ENCODE data around the gene SCP2. TPM values are rescaled to one million over a fixed set of nuclear protein-coding genes. Genes with fewer than 3 reads are reported as not detected.

The SCP2 gene
- total RNA-seq, 1 experiment from 2014 or later, result 97.5 TPM

GRCh38 chr1:52916241-52916975 lies 10.7 kb upstream of the SCP2 start:
- no peaks in the 10 kb centered on the region for H3K9me3 ChIP-seq (ENCODE audit: low read length)
- no peak overlapping the region for H3K4me3 ChIP-seq (ENCODE audit: low read length)
- ChIA-PET POLR2A (ENCODE audit: unreplicated experiment) (no interaction called here), CTCF (no interaction called here)
- no peaks in the 10 kb centered on the region for H4K20me1 ChIP-seq (ENCODE audit: low read length)
- no peak for TF ChIP-seq EZH2phosphoT487 (IDR thresholded peaks at IDR 0.05; ENCODE audit: borderline replicate concordance, low read length)
- no peak for TF ChIP-seq CTCF (conservative IDR thresholded peaks at IDR 0.05; ENCODE audit: low read depth, low read length)
- TF ChIP-seq EZH2 (IDR thresholded peaks at IDR 0.05; ENCODE audit: low read length, unreplicated experiment), result no peak
- H3K4me1 ChIP-seq (ENCODE audit: insufficient read depth, low read length), result peaks cover 23% of the 10 kb centered on the region
- H3K27me3 ChIP-seq (ENCODE audit: low read length), result no peaks in the 10 kb centered on the region
- H3K4me2 ChIP-seq (ENCODE audit: low read length), result no peak overlapping the region
- DNase-seq (no peak), ATAC-seq (no peak)
- H3K79me2 ChIP-seq (ENCODE audit: low read length), result peaks cover 52% of the 10 kb centered on the region
- H3K9me2 ChIP-seq (replicated peaks; ENCODE audit: low read length), result no peaks in the 10 kb centered on the region
- no TSS peak for BruUV-seq (replicated peaks)
- H3K27ac ChIP-seq (ENCODE audit: low read length), result no peak overlapping the region
- intact Hi-C loops (cut with micrococcal nuclease), result no loop called here
- H2AFZ ChIP-seq (ENCODE audit: low read length), result no peak overlapping the region
- no peak overlapping the region for H3K9ac ChIP-seq (ENCODE audit: low read length)
- H3K36me3 ChIP-seq (ENCODE audit: low read depth, low read length), result no peaks in the 10 kb centered on the region
- H3F3A ChIP-seq (ENCODE audit: low read length, unreplicated experiment), result peaks cover 5% of the 10 kb centered on the region

DNA sequence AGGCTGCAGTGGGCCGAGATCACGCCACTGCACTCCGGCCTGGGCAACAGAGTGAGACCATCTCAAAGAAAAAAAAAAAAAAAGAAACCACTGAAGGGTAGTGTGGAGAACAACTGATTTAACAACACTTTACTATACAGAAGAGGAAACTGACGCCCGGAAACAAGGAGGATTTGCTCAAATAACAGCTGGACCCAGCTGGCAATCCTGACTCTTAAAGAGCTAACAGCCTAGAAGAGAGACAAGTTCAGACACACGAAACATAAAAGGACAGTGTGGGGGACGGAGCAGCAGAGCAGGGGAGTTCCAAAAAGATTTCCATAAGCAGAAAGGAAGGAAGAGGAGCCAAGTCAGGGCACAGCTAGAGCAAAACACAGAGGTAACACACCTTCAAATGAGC lies 9.9 kb upstream of the SCP2 start:
- H3K4me2 ChIP-seq (ENCODE audit: low read length), result no peak overlapping the region
- no peaks in the 10 kb centered on the region for H3K27me3 ChIP-seq (ENCODE audit: low read length)
- H3K9me3 ChIP-seq (ENCODE audit: low read length), result no peaks in the 10 kb centered on the region
- POLR2A ChIA-PET (ENCODE audit: unreplicated experiment), result no interaction called here
- H3K4me1 ChIP-seq (ENCODE audit: insufficient read depth, low read length), result peaks cover 23% of the 10 kb centered on the region
- intact Hi-C loops (cut with micrococcal nuclease), result no loop called here
- H2AFZ ChIP-seq (ENCODE audit: low read length), result no peak overlapping the region
- H3K36me3 ChIP-seq (ENCODE audit: low read depth, low read length), result no peaks in the 10 kb centered on the region
- H3K79me2 ChIP-seq (ENCODE audit: low read length), result peaks cover 53% of the 10 kb centered on the region
- DNase-seq (no peak), ATAC-seq (no peak)
- H3K9ac ChIP-seq (ENCODE audit: low read length), result no peak overlapping the region
- BruUV-seq (replicated peaks), result no TSS peak
- H3F3A ChIP-seq (ENCODE audit: low read length, unreplicated experiment), result peaks cover 5% of the 10 kb centered on the region
- H3K27ac ChIP-seq (ENCODE audit: low read length), result no peak overlapping the region
- H3K9me2 ChIP-seq (replicated peaks; ENCODE audit: low read length), result no peaks in the 10 kb centered on the region
- no peak overlapping the region for H3K4me3 ChIP-seq (ENCODE audit: low read length)
- TF ChIP-seq EZH2 (IDR thresholded peaks at IDR 0.05; ENCODE audit: low read length, unreplicated experiment) (no peak), EZH2phosphoT487 (IDR thresholded peaks at IDR 0.05; ENCODE audit: borderline replicate concordance, low read length) (no peak), CTCF (conservative IDR thresholded peaks at IDR 0.05; ENCODE audit: low read depth, low read length) (no peak)
- CTCF ChIA-PET, result no interaction called here
- H4K20me1 ChIP-seq (ENCODE audit: low read length), result no peaks in the 10 kb centered on the region

DNA sequence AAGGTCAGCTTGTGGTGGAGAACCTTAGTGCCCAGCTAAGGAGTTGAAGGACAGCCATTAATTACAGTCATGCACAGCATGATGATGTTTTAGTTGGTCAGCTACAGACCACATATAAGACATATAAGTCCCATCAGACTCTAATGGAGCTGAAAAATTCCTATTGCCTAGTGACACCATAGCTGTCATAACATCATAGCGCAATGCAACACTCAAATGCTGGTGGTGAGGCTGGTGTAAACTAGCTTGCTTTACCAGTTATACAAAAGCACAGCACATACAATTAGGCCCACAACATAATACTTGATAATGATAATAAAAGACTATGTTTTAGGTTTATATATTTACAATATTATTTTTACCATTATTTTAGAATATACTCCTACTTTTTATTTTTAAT lies 9.5 kb upstream of the SCP2 start:
- Histone ChIP-seq H3K79me2 (ENCODE audit: low read length) (peaks cover 57% of the 10 kb centered on the region), H2AFZ (ENCODE audit: low read length) (no peak overlapping the region), H3K36me3 (ENCODE audit: low read depth, low read length) (no peaks in the 10 kb centered on the region), H4K20me1 (ENCODE audit: low read length) (no peaks in the 10 kb centered on the region), H3K4me1 (ENCODE audit: insufficient read depth, low read length) (peaks cover 23% of the 10 kb centered on the region), H3F3A (ENCODE audit: low read length, unreplicated experiment) (peaks cover 5% of the 10 kb centered on the region), H3K27ac (ENCODE audit: low read length) (no peak overlapping the region), H3K9me3 (ENCODE audit: low read length) (no peaks in the 10 kb centered on the region), H3K9me2 (replicated peaks; ENCODE audit: low read length) (no peaks in the 10 kb centered on the region), H3K4me3 (ENCODE audit: low read length) (no peak overlapping the region), H3K4me2 (ENCODE audit: low read length) (no peak overlapping the region), H3K27me3 (ENCODE audit: low read length) (no peaks in the 10 kb centered on the region), H3K9ac (ENCODE audit: low read length) (no peak overlapping the region)
- intact Hi-C loops (cut with micrococcal nuclease), result no loop called here
- ChIA-PET POLR2A (ENCODE audit: unreplicated experiment) (no interaction called here), CTCF (no interaction called here)
- DNase-seq (no peak), ATAC-seq (no peak)
- TF ChIP-seq EZH2phosphoT487 (IDR thresholded peaks at IDR 0.05; ENCODE audit: borderline replicate concordance, low read length) (no peak), CTCF (conservative IDR thresholded peaks at IDR 0.05; ENCODE audit: low read depth, low read length) (no peak), EZH2 (IDR thresholded peaks at IDR 0.05; ENCODE audit: low read length, unreplicated experiment) (no peak)
- no TSS peak for BruUV-seq (replicated peaks)

Data from PC-3 (cell line).